ENCODE results near the gene TWIST2.

TWIST2 gene

DNA sequence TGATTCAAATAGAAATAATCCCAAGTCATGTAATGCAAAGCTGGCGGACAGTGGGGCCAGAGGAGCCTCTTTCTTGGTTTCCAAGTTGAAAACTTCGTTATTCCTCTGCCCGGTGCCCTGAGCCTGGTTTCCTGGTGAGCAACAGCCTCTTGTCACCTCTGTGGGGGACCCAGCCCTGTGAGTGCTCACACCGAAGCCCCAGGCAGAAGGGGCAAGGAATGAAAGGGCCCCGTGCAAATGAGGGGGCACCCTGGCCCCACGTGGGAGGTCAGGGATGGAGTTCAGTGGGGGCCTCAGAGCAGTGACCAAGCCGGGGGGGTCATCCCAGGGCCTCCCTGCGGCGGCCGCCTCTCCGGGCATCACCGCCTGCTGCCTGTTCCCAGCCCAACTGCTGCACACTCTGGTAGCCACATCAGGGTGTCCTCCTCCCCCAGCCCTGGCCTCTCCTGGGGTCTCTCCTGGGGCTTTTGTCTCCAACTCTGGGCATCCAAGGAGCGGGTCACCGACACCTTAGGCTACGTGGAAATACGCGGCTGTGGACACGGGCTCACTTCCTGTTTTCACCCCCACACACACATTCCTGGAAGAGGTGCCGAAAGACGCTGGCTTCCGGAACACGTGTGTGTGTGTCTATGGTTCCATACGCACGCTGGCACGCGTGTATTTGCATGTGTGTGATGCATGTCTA, 64.5 kb downstream of the TWIST2 start:
- DNase-seq (ENCODE audit: insufficient read length): no peak
- TF ChIP-seq TAF1 (IDR thresholded peaks at IDR 0.05; ENCODE audit: borderline replicate concordance, low read depth, low read length) (no peak), POLR2A (IDR thresholded peaks at IDR 0.05; ENCODE audit: low read depth, low read length) (no peak), POLR2AphosphoS5 (IDR thresholded peaks at IDR 0.05; ENCODE audit: low read depth, low read length) (no peak)
- FAIRE-seq: no peak

DNA sequence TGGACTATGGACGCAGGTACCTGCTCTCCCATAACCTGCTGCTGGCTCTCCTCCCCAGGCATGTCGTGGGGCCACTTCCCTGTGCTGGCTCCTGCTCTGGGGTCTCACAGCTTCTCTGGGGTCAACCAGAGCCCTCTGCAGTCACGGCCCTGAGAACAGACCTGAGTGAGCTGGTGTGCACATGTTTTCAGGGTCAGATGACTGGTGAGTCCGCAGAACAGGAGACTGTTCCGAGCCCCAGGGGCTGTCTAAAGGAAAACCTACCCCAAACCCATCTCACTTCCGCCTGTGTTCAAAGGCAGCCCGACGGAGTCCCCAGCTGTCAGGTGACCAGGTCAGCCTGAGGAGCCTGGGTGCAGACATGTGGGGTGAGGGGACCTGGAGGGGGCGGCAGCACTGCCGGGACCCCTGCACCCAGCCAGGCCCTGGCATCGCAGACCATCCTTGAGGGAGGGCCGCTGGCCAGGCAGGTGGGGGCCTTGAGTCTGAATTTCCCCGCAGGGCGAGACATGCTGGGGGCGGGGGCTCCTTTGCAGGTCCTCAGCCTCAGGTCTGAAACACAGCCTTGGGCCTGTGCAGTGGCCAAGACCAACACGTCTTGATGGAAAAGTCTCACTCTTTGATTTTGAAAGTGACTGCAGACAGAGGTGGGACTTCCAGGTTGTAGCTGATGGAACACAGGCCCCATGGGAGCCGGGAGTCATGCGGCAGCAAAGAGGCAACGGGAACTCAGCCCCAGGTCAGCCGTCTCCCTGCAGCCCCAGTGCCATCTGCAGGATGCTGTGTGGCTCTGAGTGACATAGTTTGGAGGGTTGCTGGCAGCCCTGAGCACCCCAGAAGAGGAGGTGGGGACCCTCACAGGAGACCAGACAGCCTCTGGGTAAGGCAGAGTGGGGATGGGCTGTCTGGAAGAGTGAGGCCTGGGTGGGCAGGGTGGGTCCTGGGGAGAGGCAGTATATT, 65.3 kb downstream of the TWIST2 start:
- FAIRE-seq (no peak), DNase-seq (ENCODE audit: insufficient read length) (no peak)
- no peak for TF ChIP-seq POLR2AphosphoS5 (IDR thresholded peaks at IDR 0.05; ENCODE audit: low read depth, low read length)
- TF ChIP-seq POLR2A (IDR thresholded peaks at IDR 0.05; ENCODE audit: low read depth, low read length): no peak
- TF ChIP-seq TAF1 (IDR thresholded peaks at IDR 0.05; ENCODE audit: borderline replicate concordance, low read depth, low read length): no peak

DNA sequence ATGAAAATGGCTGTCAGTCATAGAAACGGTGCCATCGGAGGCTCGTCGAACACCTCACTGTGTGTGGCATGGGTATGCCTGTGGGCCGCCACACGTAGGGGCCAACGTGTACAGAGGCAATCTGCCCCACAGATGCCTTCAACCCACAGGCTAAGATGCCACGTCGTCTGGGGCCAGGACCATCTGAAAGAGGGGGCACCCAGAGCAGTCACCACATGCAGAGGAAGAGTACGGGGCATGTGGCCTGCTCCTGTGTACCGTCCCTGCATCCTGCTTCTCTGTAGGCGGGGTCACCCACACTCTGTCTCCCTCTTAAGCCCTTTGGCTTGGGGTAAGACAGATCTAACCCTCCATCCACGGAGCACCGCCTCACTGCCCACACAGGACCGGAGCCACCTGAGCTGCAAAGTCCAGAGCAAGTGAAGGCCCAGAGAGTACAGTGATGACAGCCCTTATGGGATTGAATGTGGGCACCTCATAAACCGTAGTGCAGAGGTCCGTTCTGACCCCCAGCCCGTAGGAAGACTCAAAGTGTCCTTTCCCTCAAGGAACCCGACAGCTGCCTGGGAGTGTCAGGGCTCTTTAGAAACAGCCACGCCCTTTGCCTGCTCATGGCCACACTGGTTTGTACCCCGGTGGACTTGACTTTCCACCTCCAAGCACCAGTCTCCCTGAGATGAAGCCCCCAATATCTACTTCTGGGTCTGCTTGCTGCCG, 66.2 kb downstream of the TWIST2 start:
- no peak for FAIRE-seq
- TF ChIP-seq POLR2A (IDR thresholded peaks at IDR 0.05; ENCODE audit: low read depth, low read length) (no peak), TAF1 (IDR thresholded peaks at IDR 0.05; ENCODE audit: borderline replicate concordance, low read depth, low read length) (no peak), POLR2AphosphoS5 (IDR thresholded peaks at IDR 0.05; ENCODE audit: low read depth, low read length) (no peak)
- no peak for DNase-seq (ENCODE audit: insufficient read length)

DNA sequence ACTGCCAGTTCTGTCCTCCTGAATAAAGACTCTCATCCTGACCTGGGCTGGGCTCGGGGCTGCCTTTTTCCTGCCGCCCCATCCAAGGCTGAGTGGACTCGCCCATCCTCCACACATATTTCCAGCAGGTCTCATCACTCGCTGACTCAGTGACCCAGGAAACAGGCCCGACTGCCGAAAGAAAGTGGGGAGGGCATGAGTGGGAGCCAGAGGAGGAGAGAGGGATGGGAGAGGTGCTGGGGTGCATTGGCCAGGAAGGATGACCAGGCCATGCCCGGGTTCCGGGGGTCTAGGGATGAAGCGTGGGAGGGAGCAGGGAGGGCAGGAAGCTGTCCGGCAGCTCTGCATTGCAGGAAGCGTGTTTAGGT, 66.7 kb downstream of the TWIST2 start:
- no peak for TF ChIP-seq POLR2AphosphoS5 (IDR thresholded peaks at IDR 0.05; ENCODE audit: low read depth, low read length)
- no peak for TF ChIP-seq POLR2A (IDR thresholded peaks at IDR 0.05; ENCODE audit: low read depth, low read length)
- TF ChIP-seq TAF1 (IDR thresholded peaks at IDR 0.05; ENCODE audit: borderline replicate concordance, low read depth, low read length): no peak
- FAIRE-seq: no peak
- no peak for DNase-seq (ENCODE audit: insufficient read length)

DNA sequence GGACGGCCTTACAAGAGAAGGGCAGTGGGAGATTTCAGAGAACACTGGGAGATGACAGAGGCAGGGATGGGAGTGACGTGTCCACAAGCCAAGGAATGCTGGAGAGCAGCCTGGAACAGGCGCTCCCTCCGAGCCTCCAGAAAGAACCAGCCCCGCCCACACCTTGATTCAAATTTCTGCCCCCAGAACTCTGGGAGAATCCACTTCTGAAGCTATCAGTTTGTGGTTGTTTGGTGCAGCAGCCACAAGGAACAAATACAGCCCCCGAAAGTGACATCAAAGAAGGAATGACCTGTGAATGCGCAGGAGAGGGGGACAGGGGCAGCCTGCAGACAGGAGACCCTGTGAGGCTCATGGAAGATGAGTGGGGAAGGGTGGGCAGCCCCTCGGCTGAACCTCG, 67.3 kb downstream of the TWIST2 start:
- no peak for TF ChIP-seq POLR2AphosphoS5 (IDR thresholded peaks at IDR 0.05; ENCODE audit: low read depth, low read length)
- no peak for TF ChIP-seq TAF1 (IDR thresholded peaks at IDR 0.05; ENCODE audit: borderline replicate concordance, low read depth, low read length)
- no peak for TF ChIP-seq POLR2A (IDR thresholded peaks at IDR 0.05; ENCODE audit: low read depth, low read length)
- FAIRE-seq (no peak), DNase-seq (ENCODE audit: insufficient read length) (no peak)

DNA sequence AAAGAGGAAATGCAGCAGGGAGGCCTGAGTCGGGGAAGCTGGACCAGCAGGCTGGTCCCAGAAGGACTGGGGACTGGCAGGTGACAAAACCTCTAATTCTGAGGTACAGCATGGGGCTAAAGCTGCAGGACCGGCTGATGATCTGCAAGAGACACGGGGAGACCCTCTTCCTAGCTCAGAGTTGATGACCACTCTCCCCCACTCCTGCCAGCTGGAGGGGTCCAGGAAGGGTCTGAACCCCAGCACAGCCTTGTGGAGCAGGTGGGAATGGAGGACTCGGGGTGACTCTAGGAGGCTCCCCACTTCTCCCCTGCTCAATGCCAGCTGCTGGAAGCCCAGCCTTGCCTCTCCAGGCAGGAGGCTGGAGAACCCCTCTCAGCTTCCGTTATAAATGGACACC, 67.7 kb downstream of the TWIST2 start:
- DNase-seq (ENCODE audit: insufficient read length): no peak

DNA sequence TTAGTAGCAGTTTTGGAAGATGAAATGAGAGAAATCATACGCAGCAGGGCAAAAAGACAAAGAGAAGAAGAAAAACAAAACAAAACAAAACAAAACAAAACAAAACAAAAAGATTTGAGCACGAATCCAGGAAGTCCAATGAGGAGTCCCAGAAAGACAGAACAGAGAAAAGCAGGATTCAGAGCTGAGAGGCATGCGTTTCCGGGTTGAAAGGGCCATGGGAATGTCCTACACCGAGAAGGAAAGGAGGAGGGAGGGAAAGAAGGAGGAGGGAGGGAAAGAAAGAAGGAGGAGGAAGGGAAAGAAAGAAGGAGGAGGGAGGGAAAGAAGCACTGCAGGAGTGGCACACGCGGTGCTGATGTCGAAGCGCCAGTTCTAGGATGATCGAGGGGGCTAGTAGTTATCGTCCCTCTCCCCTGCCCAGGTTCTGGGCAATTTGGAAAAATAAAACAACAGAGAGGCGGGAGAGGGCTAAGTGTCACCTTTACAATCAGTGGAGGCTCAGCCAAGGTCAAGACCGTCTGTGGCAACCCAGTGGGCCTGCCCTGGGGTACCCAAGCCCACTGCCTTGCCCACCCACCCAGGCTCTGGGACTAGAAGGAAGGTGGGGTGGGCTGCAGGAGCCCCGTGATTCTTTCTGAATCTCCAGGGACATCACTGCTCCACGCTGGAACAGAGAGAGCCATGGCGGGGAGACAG, 68.4 kb downstream of the TWIST2 start:
- no peak for FAIRE-seq

More for the DNA sequence above, 67.7 kb downstream of the TWIST2 start:
- TF ChIP-seq POLR2AphosphoS5 (IDR thresholded peaks at IDR 0.05; ENCODE audit: low read depth, low read length): no peak
- TF ChIP-seq POLR2A (IDR thresholded peaks at IDR 0.05; ENCODE audit: low read depth, low read length): no peak
- TF ChIP-seq TAF1 (IDR thresholded peaks at IDR 0.05; ENCODE audit: borderline replicate concordance, low read depth, low read length): no peak
- no peak for FAIRE-seq

DNA sequence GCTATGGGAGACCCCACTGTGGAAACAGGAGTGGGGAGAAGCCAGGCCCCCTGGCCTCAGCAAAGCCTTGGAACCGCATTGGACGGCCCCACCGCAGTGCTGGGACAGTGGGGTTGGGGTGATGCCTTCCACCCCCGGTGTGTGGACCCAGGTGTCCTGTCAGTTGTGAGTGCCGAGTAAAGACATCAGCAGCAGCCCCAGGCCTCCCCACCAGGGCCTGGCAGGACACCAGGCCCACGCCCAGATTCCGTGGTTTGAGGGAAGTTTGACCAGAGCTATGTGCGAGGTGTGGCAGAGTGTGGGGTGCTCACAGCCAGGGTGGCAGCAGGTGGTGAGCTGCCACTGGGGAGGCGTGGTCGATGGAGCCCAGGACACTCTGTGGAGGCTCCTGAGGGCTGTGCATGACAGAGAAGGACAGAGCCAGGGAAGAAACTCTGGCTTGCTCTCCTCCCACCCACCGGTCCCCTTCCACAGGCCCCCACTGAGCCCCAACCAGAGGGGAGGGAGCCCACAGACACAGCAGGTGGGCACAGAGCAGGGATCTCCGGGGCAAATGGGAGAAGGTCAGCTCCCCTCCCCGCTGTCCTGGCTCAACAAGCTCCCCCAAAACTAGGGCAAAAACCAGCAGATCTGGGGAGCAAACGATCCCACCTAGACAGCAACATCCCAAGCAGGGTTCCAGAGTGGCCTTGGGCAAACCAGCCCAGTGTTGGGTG, 69.1 kb downstream of the TWIST2 start:
- no peak for DNase-seq (ENCODE audit: insufficient read length)
- no peak for TF ChIP-seq TAF1 (IDR thresholded peaks at IDR 0.05; ENCODE audit: borderline replicate concordance, low read depth, low read length)
- no peak for TF ChIP-seq POLR2AphosphoS5 (IDR thresholded peaks at IDR 0.05; ENCODE audit: low read depth, low read length)
- TF ChIP-seq POLR2A (IDR thresholded peaks at IDR 0.05; ENCODE audit: low read depth, low read length): no peak
- no peak for FAIRE-seq

More for the DNA sequence above, 68.4 kb downstream of the TWIST2 start:
- DNase-seq (ENCODE audit: insufficient read length): no peak
- TF ChIP-seq TAF1 (IDR thresholded peaks at IDR 0.05; ENCODE audit: borderline replicate concordance, low read depth, low read length): no peak
- no peak for TF ChIP-seq POLR2AphosphoS5 (IDR thresholded peaks at IDR 0.05; ENCODE audit: low read depth, low read length)
- TF ChIP-seq POLR2A (IDR thresholded peaks at IDR 0.05; ENCODE audit: low read depth, low read length): no peak

DNA sequence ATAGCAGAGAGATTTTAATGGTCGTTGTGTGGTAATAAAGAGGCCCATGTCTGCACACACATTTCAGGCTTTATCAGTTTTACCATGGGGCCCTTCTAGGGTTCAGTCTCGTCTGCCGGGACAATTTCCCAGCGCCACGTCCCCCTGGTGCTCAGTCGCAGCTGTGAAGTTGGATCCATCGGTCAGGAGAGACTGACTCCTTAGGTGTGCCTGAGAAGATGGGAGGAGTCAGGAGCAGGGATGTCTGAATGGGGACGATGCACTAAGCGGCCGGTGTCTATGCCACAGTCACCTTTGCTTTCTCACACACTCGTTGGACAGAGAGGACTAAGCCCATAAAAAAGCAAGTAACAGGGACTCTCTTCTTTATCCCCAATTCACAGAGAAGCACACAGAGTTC, 71.4 kb downstream of the TWIST2 start:
- DNase-seq (ENCODE audit: insufficient read length) (no peak), FAIRE-seq (no peak)
- no peak for TF ChIP-seq TAF1 (IDR thresholded peaks at IDR 0.05; ENCODE audit: borderline replicate concordance, low read depth, low read length)
- TF ChIP-seq POLR2AphosphoS5 (IDR thresholded peaks at IDR 0.05; ENCODE audit: low read depth, low read length): no peak
- no peak for TF ChIP-seq POLR2A (IDR thresholded peaks at IDR 0.05; ENCODE audit: low read depth, low read length)

DNA sequence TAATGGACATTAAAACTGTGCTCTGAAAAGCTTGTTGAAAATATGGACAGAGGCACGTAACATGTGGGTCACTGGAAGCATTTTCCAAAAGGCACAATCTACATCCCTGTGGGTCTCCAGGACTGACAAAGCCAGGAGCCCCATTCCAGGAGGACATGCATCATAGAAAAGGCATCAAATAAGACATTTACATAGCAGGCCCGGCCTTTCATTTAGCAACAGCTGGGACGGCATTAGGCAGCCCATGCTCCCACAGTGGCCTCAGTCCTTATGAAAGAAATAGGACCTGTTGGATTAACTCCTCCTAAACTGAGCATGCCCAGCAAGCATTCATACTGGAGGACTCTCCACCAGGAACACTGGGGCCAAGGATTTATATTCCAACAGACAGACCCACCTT, 72.2 kb downstream of the TWIST2 start:
- DNase-seq (ENCODE audit: insufficient read length) (no peak), FAIRE-seq (no peak)
- TF ChIP-seq TAF1 (IDR thresholded peaks at IDR 0.05; ENCODE audit: borderline replicate concordance, low read depth, low read length) (no peak), POLR2AphosphoS5 (IDR thresholded peaks at IDR 0.05; ENCODE audit: low read depth, low read length) (no peak), POLR2A (IDR thresholded peaks at IDR 0.05; ENCODE audit: low read depth, low read length) (no peak)

Measured in GM12892 (cell line).